ENCODE measurements around the gene COX11.

Gene COX11

GRCh38 chr17:54968262-54968987 is at the start of gene COX11, which contains the start of gene STXBP4:
TSS of gene COX11 (minus strand) at chr17:54968654. CDS start at chr17:54968646, 8 bp downstream.
TSS of gene STXBP4 (plus strand) at chr17:54968765. CDS start at chr17:54986220, 17,455 bp downstream.
- 0 out of 2 replicates have a peak, but pooled peaks cover 3% of the 10 kb centered on the region for H3K36me3 ChIP-seq (ENCODE audit: insufficient read depth, low read length)
- H3K4me1 ChIP-seq (ENCODE audit: insufficient read depth, low read length) = 0 out of 2 replicates have a peak, but pooled peaks cover 6% of the 10 kb centered on the region
- H3K9ac ChIP-seq (ENCODE audit: low read depth, low read length) = peak within 1 kb of the TSS; percentile 97
- H3K9me3 ChIP-seq (ENCODE audit: control insufficient read depth, insufficient read depth, low read length) = no peaks in the 10 kb centered on the region

GRCh38 chr17:55005520-55005919 is 37.1 kb upstream of the COX11 start:
- H3K36me3 ChIP-seq (ENCODE audit: insufficient read depth, low read length) = no peaks in the 10 kb centered on the region
- no peak overlapping the region for H3K9ac ChIP-seq (ENCODE audit: low read depth, low read length)
- peaks cover 7% of the 10 kb centered on the region; the same call in 1 of the 2 replicates for H3K4me1 ChIP-seq (ENCODE audit: insufficient read depth, low read length)
- H3K9me3 ChIP-seq (ENCODE audit: control insufficient read depth, insufficient read depth, low read length) = no peaks in the 10 kb centered on the region

- Histone ChIP-seq H3K9me3 (ENCODE audit: control insufficient read depth, insufficient read depth, low read length) (no peaks in the 10 kb centered on the region), H3K9ac (ENCODE audit: low read depth, low read length) (no peak overlapping the region), H3K36me3 (ENCODE audit: insufficient read depth, low read length) (no peaks in the 10 kb centered on the region), H3K4me1 (ENCODE audit: insufficient read depth, low read length) (peaks cover 7% of the 10 kb centered on the region; the same call in 1 of the 2 replicates)
Observed at GRCh38 chr17:55004484-55004883, 36.0 kb upstream of the COX11 start.

- no peaks in the 10 kb centered on the region for H3K36me3 ChIP-seq (ENCODE audit: insufficient read depth, low read length)
- no peaks in the 10 kb centered on the region for H3K9me3 ChIP-seq (ENCODE audit: control insufficient read depth, insufficient read depth, low read length)
- peaks cover 7% of the 10 kb centered on the region; the same call in 1 of the 2 replicates for H3K4me1 ChIP-seq (ENCODE audit: insufficient read depth, low read length)
- no peak overlapping the region for H3K9ac ChIP-seq (ENCODE audit: low read depth, low read length)
Observed at GRCh38 chr17:55002458-55002857, 34.0 kb upstream of the COX11 start.

GRCh38 chr17:54996441-54996840 is 28.0 kb upstream of the COX11 start:
- Histone ChIP-seq H3K4me1 (ENCODE audit: insufficient read depth, low read length) (no peaks in the 10 kb centered on the region), H3K36me3 (ENCODE audit: insufficient read depth, low read length) (peaks cover 3% of the 10 kb centered on the region; the same call in 1 of the 2 replicates), H3K9me3 (ENCODE audit: control insufficient read depth, insufficient read depth, low read length) (no peaks in the 10 kb centered on the region)

GRCh38 chr17:54992797-54993639 is 24.6 kb upstream of the COX11 start:
- Histone ChIP-seq H3K9me3 (ENCODE audit: control insufficient read depth, insufficient read depth, low read length) (no peaks in the 10 kb centered on the region), H3K4me1 (ENCODE audit: insufficient read depth, low read length) (no peaks in the 10 kb centered on the region), H3K36me3 (ENCODE audit: insufficient read depth, low read length) (peaks cover 3% of the 10 kb centered on the region; the same call in 1 of the 2 replicates), H3K9ac (ENCODE audit: low read depth, low read length) (no peak overlapping the region)

More at GRCh38 chr17:54996441-54996840, 28.0 kb upstream of the COX11 start:
- H3K9ac ChIP-seq (ENCODE audit: low read depth, low read length) = no peak overlapping the region

- H3K9me3 ChIP-seq (ENCODE audit: control insufficient read depth, insufficient read depth, low read length) = no peaks in the 10 kb centered on the region
- H3K9ac ChIP-seq (ENCODE audit: low read depth, low read length) = no peak overlapping the region
- H3K36me3 ChIP-seq (ENCODE audit: insufficient read depth, low read length) = peaks cover 3% of the 10 kb centered on the region; the same call in 1 of the 2 replicates
- H3K4me1 ChIP-seq (ENCODE audit: insufficient read depth, low read length) = peaks cover 5% of the 10 kb centered on the region; the same call in 1 of the 2 replicates
Observed at GRCh38 chr17:54991567-54991966, 23.1 kb upstream of the COX11 start.

- Histone ChIP-seq H3K4me1 (ENCODE audit: insufficient read depth, low read length) (peaks cover 5% of the 10 kb centered on the region; the same call in 1 of the 2 replicates), H3K36me3 (ENCODE audit: insufficient read depth, low read length) (no peaks in the 10 kb centered on the region), H3K9ac (ENCODE audit: low read depth, low read length) (no peak overlapping the region), H3K9me3 (ENCODE audit: control insufficient read depth, insufficient read depth, low read length) (no peaks in the 10 kb centered on the region)
Observed at GRCh38 chr17:54990118-54990517, 21.7 kb upstream of the COX11 start.

GRCh38 chr17:54985476-54985875 is 17.0 kb upstream of the COX11 start:
- peaks cover 5% of the 10 kb centered on the region; the same call in 1 of the 2 replicates for H3K4me1 ChIP-seq (ENCODE audit: insufficient read depth, low read length)
- H3K9ac ChIP-seq (ENCODE audit: low read depth, low read length) = no peak overlapping the region
- H3K9me3 ChIP-seq (ENCODE audit: control insufficient read depth, insufficient read depth, low read length) = no peaks in the 10 kb centered on the region
- H3K36me3 ChIP-seq (ENCODE audit: insufficient read depth, low read length) = no peaks in the 10 kb centered on the region; the same call in 1 of the 2 replicates

- peaks cover 5% of the 10 kb centered on the region; the same call in 1 of the 2 replicates for H3K4me1 ChIP-seq (ENCODE audit: insufficient read depth, low read length)
- no peaks in the 10 kb centered on the region; the same call in 1 of the 2 replicates for H3K36me3 ChIP-seq (ENCODE audit: insufficient read depth, low read length)
- no peak overlapping the region for H3K9ac ChIP-seq (ENCODE audit: low read depth, low read length)
- H3K9me3 ChIP-seq (ENCODE audit: control insufficient read depth, insufficient read depth, low read length) = peaks cover 4% of the 10 kb centered on the region
Observed at GRCh38 chr17:54983260-54983659, 14.8 kb upstream of the COX11 start.

GRCh38 chr17:54982399-54982798 is 13.9 kb upstream of the COX11 start:
- Histone ChIP-seq H3K9me3 (ENCODE audit: control insufficient read depth, insufficient read depth, low read length) (peaks cover 4% of the 10 kb centered on the region), H3K36me3 (ENCODE audit: insufficient read depth, low read length) (no peaks in the 10 kb centered on the region; the same call in 1 of the 2 replicates), H3K9ac (ENCODE audit: low read depth, low read length) (no peak overlapping the region), H3K4me1 (ENCODE audit: insufficient read depth, low read length) (peaks cover 5% of the 10 kb centered on the region; the same call in 1 of the 2 replicates)

- Histone ChIP-seq H3K9ac (ENCODE audit: low read depth, low read length) (no peak overlapping the region), H3K4me1 (ENCODE audit: insufficient read depth, low read length) (no peaks in the 10 kb centered on the region), H3K9me3 (ENCODE audit: control insufficient read depth, insufficient read depth, low read length) (peaks cover 4% of the 10 kb centered on the region), H3K36me3 (ENCODE audit: insufficient read depth, low read length) (no peaks in the 10 kb centered on the region; the same call in 1 of the 2 replicates)
Observed at GRCh38 chr17:54980375-54980774, 11.9 kb upstream of the COX11 start.

- Histone ChIP-seq H3K9ac (ENCODE audit: low read depth, low read length) (no peak overlapping the region), H3K36me3 (ENCODE audit: insufficient read depth, low read length) (no peaks in the 10 kb centered on the region; the same call in 1 of the 2 replicates), H3K4me1 (ENCODE audit: insufficient read depth, low read length) (no peaks in the 10 kb centered on the region), H3K9me3 (ENCODE audit: control insufficient read depth, insufficient read depth, low read length) (peaks cover 4% of the 10 kb centered on the region)
Observed at GRCh38 chr17:54979657-54980056, 11.2 kb upstream of the COX11 start.

GRCh38 chr17:54977744-54978143 is 9.3 kb upstream of the COX11 start:
- Histone ChIP-seq H3K36me3 (ENCODE audit: insufficient read depth, low read length) (no peaks in the 10 kb centered on the region), H3K9me3 (ENCODE audit: control insufficient read depth, insufficient read depth, low read length) (peaks cover 4% of the 10 kb centered on the region), H3K4me1 (ENCODE audit: insufficient read depth, low read length) (no peaks in the 10 kb centered on the region), H3K9ac (ENCODE audit: low read depth, low read length) (no peak overlapping the region)
